NCI-H2107 treated with DMSO at 0.1 percent for 48 hours (cell line): ENCODE measurements around the gene SLC10A6.
A peak's percentile ranks its signal among the peaks of the same experiment; 100 is the strongest.

ENCODE experiments used
- DNase-seq: peaks from one replicate; lab custom pipeline; 2025; ENCODE audit not compliant: unreplicated experiment; lab: John Stamatoyannopoulos, UW

SLC10A6 gene

DNA sequence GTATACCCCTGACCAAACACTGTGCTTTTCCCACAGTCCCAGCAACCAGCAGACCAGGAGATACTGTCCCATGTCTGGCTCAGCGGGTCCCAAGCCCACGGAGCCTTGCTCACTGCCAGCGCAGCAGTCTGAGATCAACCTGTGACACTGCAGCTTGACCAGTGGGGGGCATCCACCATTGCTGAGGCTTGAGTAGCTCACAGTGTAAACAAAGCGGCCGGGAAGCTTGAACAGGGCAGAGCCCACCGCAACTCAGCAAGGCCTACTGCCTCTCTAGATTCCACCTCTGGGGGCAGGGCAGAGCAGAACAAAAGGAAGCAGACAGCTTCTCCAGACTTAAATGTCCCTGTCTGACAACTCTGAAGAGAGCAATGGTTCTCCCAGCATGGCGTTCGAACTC, 58.1 kb downstream of the SLC10A6 start:
- no peak for DNase-seq

DNA sequence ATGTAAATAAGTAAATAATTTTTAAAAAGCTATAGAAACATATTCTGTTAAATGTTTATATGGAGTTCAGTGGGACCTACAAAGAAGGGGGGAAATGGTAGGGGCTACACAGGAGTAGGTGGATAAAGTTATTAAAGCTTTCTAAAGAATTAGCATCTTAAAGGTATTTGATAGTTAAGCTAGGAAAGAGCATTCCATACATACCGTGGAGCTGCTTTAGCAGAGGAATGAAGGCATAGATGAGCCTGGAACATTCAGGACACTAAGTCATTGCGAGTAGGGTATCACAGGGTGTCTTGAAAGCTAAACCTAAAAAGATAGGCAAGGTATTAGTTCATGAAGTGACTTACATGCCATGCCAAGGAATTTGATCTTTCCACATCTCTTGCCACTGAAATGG, 60.4 kb downstream of the SLC10A6 start:
- no peak for DNase-seq

DNA sequence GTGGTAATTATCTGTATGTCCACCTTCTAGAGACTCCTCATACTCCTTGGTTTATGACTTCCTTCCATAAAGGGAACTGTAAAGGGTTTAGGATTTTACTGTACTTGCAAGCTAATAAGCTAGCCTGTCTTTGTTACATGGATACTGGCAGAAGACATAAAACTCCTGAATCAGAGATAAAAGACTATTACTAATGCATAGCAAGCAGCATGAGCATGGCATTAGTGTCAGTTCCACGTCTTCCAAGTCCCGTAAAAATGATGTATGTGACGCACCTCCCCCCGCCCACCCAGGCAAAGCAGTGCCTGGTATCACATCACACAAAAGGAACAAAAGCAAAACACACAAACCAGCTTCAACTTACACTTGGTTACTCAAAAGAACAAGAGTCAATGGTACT, 71.0 kb downstream of the SLC10A6 start:
- peak; percentile 20 for DNase-seq

DNA sequence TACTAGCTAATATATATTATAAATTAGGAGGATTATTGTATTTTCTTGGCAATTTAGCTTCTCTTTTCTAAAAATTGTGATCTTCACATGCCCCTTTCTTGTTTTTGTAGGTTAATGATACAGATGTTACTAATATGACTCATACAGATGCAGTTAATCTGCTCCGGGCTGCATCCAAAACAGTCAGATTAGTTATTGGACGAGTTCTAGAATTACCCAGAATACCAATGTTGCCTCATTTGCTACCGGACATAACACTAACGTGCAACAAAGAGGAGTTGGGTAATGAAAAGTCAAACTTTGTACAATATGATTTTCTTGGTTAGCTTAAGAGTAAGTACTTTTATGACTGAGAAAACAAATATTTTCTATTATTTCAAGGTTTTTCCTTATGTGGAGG, 74.1 kb downstream of the SLC10A6 start:
- no peak for DNase-seq
